ENCODE data around the gene MGST3. TPM values are rescaled to one million over a fixed set of nuclear protein-coding genes. Genes with fewer than 3 reads are reported as not detected.
"Not testable (repeated sequence)": the region's sequence is repeated elsewhere in the genome, so short reads cannot be mapped to it uniquely, and the experiment has no call there.

MGST3 gene
- total RNA-seq, 1 donor from 2014 or later: 101 TPM

GRCh38 chr1:165648919-165649572, 18.0 kb downstream of the MGST3 start:
- intact Hi-C loops (cut with micrococcal nuclease): no loop called here

- intact Hi-C loops (cut with micrococcal nuclease): no loop called here
Observed at GRCh38 chr1:165650981-165651625, 20.1 kb downstream of the MGST3 start.

GRCh38 chr1:165658766-165659580, 27.9 kb downstream of the MGST3 start:
- intact Hi-C loops (cut with micrococcal nuclease): not testable (repeated sequence)

GRCh38 chr1:165659581-165659895, 28.5 kb downstream of the MGST3 start:
- intact Hi-C loops (cut with micrococcal nuclease): no loop called here

GRCh38 chr1:165661703-165662102, 30.7 kb downstream of the MGST3 start:
- intact Hi-C loops (cut with micrococcal nuclease): no loop called here

GRCh38 chr1:165662186-165662585, 31.2 kb downstream of the MGST3 start:
- intact Hi-C loops (cut with micrococcal nuclease): no loop called here

- intact Hi-C loops (cut with micrococcal nuclease): no loop called here
Observed at GRCh38 chr1:165666152-165666825, 35.3 kb downstream of the MGST3 start.

GRCh38 chr1:165668184-165668583, 37.1 kb downstream of the MGST3 start:
- intact Hi-C loops (cut with micrococcal nuclease): no loop called here

GRCh38 chr1:165671526-165671925, 40.5 kb downstream of the MGST3 start:
- intact Hi-C loops (cut with micrococcal nuclease): no loop called here

GRCh38 chr1:165674599-165674998, 43.6 kb downstream of the MGST3 start:
- intact Hi-C loops (cut with micrococcal nuclease): no loop called here

GRCh38 chr1:165675794-165676193, 44.8 kb downstream of the MGST3 start:
- intact Hi-C loops (cut with micrococcal nuclease): no loop called here

- intact Hi-C loops (cut with micrococcal nuclease): no loop called here
Observed at GRCh38 chr1:165678509-165678908, 47.5 kb downstream of the MGST3 start.

GRCh38 chr1:165679282-165680036, 48.4 kb downstream of the MGST3 start:
- intact Hi-C loops (cut with micrococcal nuclease): no loop called here

- intact Hi-C loops (cut with micrococcal nuclease): no loop called here
Observed at GRCh38 chr1:165680303-165680702, 49.3 kb downstream of the MGST3 start.

GRCh38 chr1:165680773-165681172, 49.7 kb downstream of the MGST3 start:
- intact Hi-C loops (cut with micrococcal nuclease): not testable (repeated sequence)

- intact Hi-C loops (cut with micrococcal nuclease): no loop called here
Observed at GRCh38 chr1:165683848-165684485, 52.9 kb downstream of the MGST3 start.

- intact Hi-C loops (cut with micrococcal nuclease): no loop called here
Observed at GRCh38 chr1:165686121-165686970, 55.3 kb downstream of the MGST3 start.

- intact Hi-C loops (cut with micrococcal nuclease): no loop called here
Observed at GRCh38 chr1:165686971-165687433, 56.0 kb downstream of the MGST3 start.

GRCh38 chr1:165688046-165688445, 57.0 kb downstream of the MGST3 start:
- intact Hi-C loops (cut with micrococcal nuclease): no loop called here

- intact Hi-C loops (cut with micrococcal nuclease): loop anchor here (5.0 kb wide), 1 partner anchor 303 kb away; no protein-coding TSS in a partner anchor
Observed at GRCh38 chr1:165695031-165695430, 64.0 kb downstream of the MGST3 start.
